WTC11 (cell line): ENCODE measurements around the gene HMGCL.

Source experiments
- CTCF ChIP-seq: fragments of 200-600 bp; IDR thresholded peaks from 2 replicates; pipeline ENCODE4 v1.8.0; 2022; ENCODE audit warnings: antibody characterized with exemption
- ESRRA ChIP-seq: sonication (generic); formaldehyde crosslinking; IDR thresholded peaks from 2 replicates; pipeline ENCODE4 v1.8.1; 2022; ENCODE audit warnings: mild to moderate bottlenecking, missing genetic modification reagents, borderline replicate concordance
- KAT7 ChIP-seq: sonication (generic); formaldehyde crosslinking; IDR thresholded peaks from 2 replicates; pipeline ENCODE4 v1.8.1; 2023; ENCODE audit warnings: missing genetic modification reagents, mild to moderate bottlenecking, borderline replicate concordance
- NR1H2 ChIP-seq: sonication (generic); formaldehyde crosslinking; IDR thresholded peaks from 2 replicates; pipeline ENCODE4 v1.9.0; 2021; ENCODE audit warnings: mild to moderate bottlenecking, moderate library complexity, missing genetic modification reagents
- NR2C2 ChIP-seq: sonication (generic); formaldehyde crosslinking; IDR thresholded peaks from 2 replicates; pipeline ENCODE4 v1.8.0; 2022; ENCODE audit warnings: mild to moderate bottlenecking, missing genetic modification reagents
- TF ChIP-seq, protein P1 (sequence below): sonication (generic); formaldehyde crosslinking; IDR thresholded peaks from 2 replicates; pipeline ENCODE4 v1.8.1; 2022; ENCODE audit warnings: low read depth, missing genetic modification reagents, borderline replicate concordance
- TF ChIP-seq, protein P2 (sequence below): sonication (generic); formaldehyde crosslinking; IDR thresholded peaks from 2 replicates; pipeline ENCODE4 v1.8.1; 2022; ENCODE audit warnings: mild to moderate bottlenecking, missing genetic modification reagents, moderate library complexity, borderline replicate concordance

- TF ChIP-seq CTCF (no peak), ESRRA (no peak), NR2C2 (CRISPR knock-in tag) (no peak), KAT7 (CRISPR knock-in tag) (no peak), NR1H2 (no peak)
- TF ChIP-seq, protein P1, sequence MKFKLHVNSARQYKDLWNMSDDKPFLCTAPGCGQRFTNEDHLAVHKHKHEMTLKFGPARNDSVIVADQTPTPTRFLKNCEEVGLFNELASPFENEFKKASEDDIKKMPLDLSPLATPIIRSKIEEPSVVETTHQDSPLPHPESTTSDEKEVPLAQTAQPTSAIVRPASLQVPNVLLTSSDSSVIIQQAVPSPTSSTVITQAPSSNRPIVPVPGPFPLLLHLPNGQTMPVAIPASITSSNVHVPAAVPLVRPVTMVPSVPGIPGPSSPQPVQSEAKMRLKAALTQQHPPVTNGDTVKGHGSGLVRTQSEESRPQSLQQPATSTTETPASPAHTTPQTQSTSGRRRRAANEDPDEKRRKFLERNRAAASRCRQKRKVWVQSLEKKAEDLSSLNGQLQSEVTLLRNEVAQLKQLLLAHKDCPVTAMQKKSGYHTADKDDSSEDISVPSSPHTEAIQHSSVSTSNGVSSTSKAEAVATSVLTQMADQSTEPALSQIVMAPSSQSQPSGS (CRISPR knock-in tag): no peak
- TF ChIP-seq, protein P2, sequence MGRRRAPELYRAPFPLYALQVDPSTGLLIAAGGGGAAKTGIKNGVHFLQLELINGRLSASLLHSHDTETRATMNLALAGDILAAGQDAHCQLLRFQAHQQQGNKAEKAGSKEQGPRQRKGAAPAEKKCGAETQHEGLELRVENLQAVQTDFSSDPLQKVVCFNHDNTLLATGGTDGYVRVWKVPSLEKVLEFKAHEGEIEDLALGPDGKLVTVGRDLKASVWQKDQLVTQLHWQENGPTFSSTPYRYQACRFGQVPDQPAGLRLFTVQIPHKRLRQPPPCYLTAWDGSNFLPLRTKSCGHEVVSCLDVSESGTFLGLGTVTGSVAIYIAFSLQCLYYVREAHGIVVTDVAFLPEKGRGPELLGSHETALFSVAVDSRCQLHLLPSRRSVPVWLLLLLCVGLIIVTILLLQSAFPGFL (CRISPR knock-in tag): no peak
These were observed 31.1 kb downstream of the HMGCL start for GRCh38 chr1:23793861-23794731.
